SK-N-SH (cell line): ENCODE results near the gene WDR75. TPM values are rescaled to one million over a fixed set of nuclear protein-coding genes. Genes with fewer than 3 reads are reported as not detected.

Source experiments
- CTCF ChIA-PET: fragments of 300-600, 350-600 bp; formaldehyde crosslinking; extraction: SDS; loops from one replicate; lab custom pipeline; 2021; lab: Yijun Ruan, JAX
- POLR2A ChIA-PET: fragments of 350-600 bp; sonication (Branson Sonifier 250); formaldehyde crosslinking; extraction: SDS; loops from one replicate; lab custom pipeline; 2020; ENCODE audit warnings: antibody characterized with exemption, inconsistent platforms; lab: Yijun Ruan, JAX
- DNase-seq: peaks from one replicate; pipeline ENCODE4 v3.0.0; 2012
- H2AFZ ChIP-seq: fragments of 200-600 bp; sonication (generic); 2 replicates; pipeline ENCODE4 v1.8.1; 2016; ENCODE audit warnings: antibody characterized with exemption, mild to moderate bottlenecking, low read depth
- H3F3A ChIP-seq: fragments of 200-600 bp; sonication (generic); replicated peaks from 2 replicates; pipeline ENCODE3; 2016; ENCODE audit warnings: antibody characterized with exemption, mild to moderate bottlenecking; ENCODE audit not compliant: insufficient read depth
- H3K27ac ChIP-seq, 2 experiments: fragments of 200-500 bp in 1 of 2; fragments of 200-600 bp in 1 of 2; sonication (Bioruptor generic) in 1 of 2; sonication (generic), shearing (Covaris generic) in 1 of 2; 2 replicates each; pipeline versions ENCODE4 v1.5.1 to v1.6.1; 2014 to 2016; ENCODE audit warnings: low read depth in 2 of 2, inconsistent platforms in 1 of 2, low read length in 1 of 2, mild to moderate bottlenecking in 1 of 2, mixed read lengths in 1 of 2
- H3K27me3 ChIP-seq: fragments of 200-600 bp; sonication (generic), shearing (Covaris generic); 2 replicates; pipeline ENCODE4 v1.6.1; 2016; ENCODE audit warnings: mixed run types; ENCODE audit not compliant: insufficient read depth
- H3K36me3 ChIP-seq, 2 experiments: fragments of 200-500 bp in 1 of 2; fragments of 200-600 bp in 1 of 2; sonication (Bioruptor generic) in 1 of 2; sonication (generic) in 1 of 2; replicated peaks in 1 of 2; 2 replicates each; pipeline versions ENCODE3 to v1.5.1; 2014 to 2016; ENCODE audit warnings: low read length in 1 of 2, mild to moderate bottlenecking in 1 of 2; ENCODE audit not compliant: insufficient read depth in 2 of 2, control insufficient read depth in 1 of 2
- H3K4me1 ChIP-seq, 2 experiments: fragments of 200-500 bp in 1 of 2; fragments of 200-600 bp in 1 of 2; sonication (Bioruptor generic) in 1 of 2; sonication (generic), shearing (Covaris generic) in 1 of 2; 2 replicates each; pipeline versions ENCODE4 v1.5.1 to v1.6.1; 2014 to 2016; ENCODE audit warnings: low read depth in 1 of 2, low read length in 1 of 2, mixed run types in 1 of 2; ENCODE audit not compliant: insufficient read depth in 2 of 2, control insufficient read depth in 1 of 2
- H3K4me2 ChIP-seq: fragments of 200-600 bp; sonication (generic), shearing (Covaris generic); 2 replicates; pipeline ENCODE4 v1.6.1; 2017; ENCODE audit warnings: mixed run types
- H3K4me3 ChIP-seq, 2 experiments: fragments of 200-500 bp in 1 of 2; fragments of 200-600 bp in 1 of 2; sonication (Bioruptor generic) in 1 of 2; sonication (generic), shearing (Covaris generic) in 1 of 2; 2 replicates each; pipeline versions ENCODE4 v1.5.1 to v1.8.1; 2014 to 2016; ENCODE audit warnings: low read depth in 2 of 2, inconsistent platforms in 1 of 2, low read length in 1 of 2, mild to moderate bottlenecking in 1 of 2, mixed read lengths in 1 of 2, moderate library complexity in 1 of 2
- H3K79me2 ChIP-seq: fragments of 200-600 bp; sonication (generic); 2 replicates; pipeline ENCODE4 v1.8.1; 2017; ENCODE audit warnings: mild to moderate bottlenecking; ENCODE audit not compliant: insufficient read depth
- H3K9ac ChIP-seq: fragments of 200-600 bp; sonication (generic); 2 replicates; pipeline ENCODE4 v1.6.1; 2017; ENCODE audit warnings: mixed run types
- H3K9me2 ChIP-seq: fragments of 200-600 bp; sonication (generic); 2 replicates; pipeline ENCODE4 v1.6.1; 2017; ENCODE audit warnings: mixed run types
- H3K9me3 ChIP-seq: fragments of 200-600 bp; sonication (generic); 2 replicates; pipeline ENCODE4 v1.6.1; 2017; ENCODE audit warnings: mixed run types, mild to moderate bottlenecking, moderate library complexity
- H4K20me1 ChIP-seq: fragments of 200-600 bp; sonication (generic); 2 replicates; pipeline ENCODE4 v1.6.1; 2017; ENCODE audit warnings: mild to moderate bottlenecking, mixed run types; ENCODE audit not compliant: insufficient read depth
- CHD2 ChIP-seq: fragments of 150-350 bp; IDR thresholded peaks from 2 replicates; pipeline ENCODE4 v1.6.1; 2018; ENCODE audit warnings: low read length; ENCODE audit not compliant: partially characterized antibody
- FOSL2 ChIP-seq: IDR thresholded peaks from 2 replicates; pipeline ENCODE4 v1.4.0; 2012; ENCODE audit warnings: low read depth, mild to moderate bottlenecking, moderate library complexity, borderline replicate concordance
- FOXM1 ChIP-seq: IDR thresholded peaks from 2 replicates; pipeline ENCODE4 v1.4.0; 2012; ENCODE audit warnings: low read depth, mild to moderate bottlenecking
- GABPA ChIP-seq: IDR thresholded peaks from 2 replicates; pipeline ENCODE4 v1.4.0; 2012; ENCODE audit warnings: low read depth, mild to moderate bottlenecking
- JUND ChIP-seq: IDR thresholded peaks from 2 replicates; pipeline ENCODE4 v1.4.0; 2012
- MAX ChIP-seq: IDR thresholded peaks from 2 replicates; pipeline ENCODE4 v1.4.0; 2012; ENCODE audit warnings: low read depth
- MEF2A ChIP-seq: IDR thresholded peaks from 2 replicates; pipeline ENCODE4 v1.4.0; 2012; ENCODE audit warnings: low read depth, borderline replicate concordance
- MXI1 ChIP-seq: IDR thresholded peaks from 2 replicates; pipeline ENCODE4 v1.6.1; 2012; ENCODE audit warnings: mild to moderate bottlenecking, low read depth, low read length, improper control_type of control experiment
- PBX3 ChIP-seq: IDR thresholded peaks from 2 replicates; pipeline ENCODE4; 2012
- RCOR1 ChIP-seq: fragments of 150-350 bp; IDR thresholded peaks from 2 replicates; pipeline ENCODE4 v1.6.1; 2017; ENCODE audit warnings: antibody characterized with exemption, low read length
- REST ChIP-seq: IDR thresholded peaks from 2 replicates; pipeline ENCODE4 v1.6.1; 2012; ENCODE audit warnings: mild to moderate bottlenecking, low read depth, low read length, moderate library complexity
- SIN3A ChIP-seq: IDR thresholded peaks from 2 replicates; pipeline ENCODE4 v1.6.1; 2012; ENCODE audit warnings: low read depth, mild to moderate bottlenecking, low read length, moderate library complexity, borderline replicate concordance
- USF1 ChIP-seq: IDR thresholded peaks from 2 replicates; pipeline ENCODE4 v1.4.0; 2012; ENCODE audit warnings: low read depth, borderline replicate concordance
- WGBS: methylation state at CpG from one replicate; pipeline ENCODE4 v1.1.6; 2017; ENCODE audit warnings: low lambda C conversion rate; 5-methylcytosine and 5-hydroxymethylcytosine counted together
- polyA plus RNA-seq, 3 experiments: library from polyadenylated mRNA; depleted of rRNA; stranded (reverse); fragments of >200 nt; gene quantifications; 2 replicates each; pipeline ENCODE4 v1.2.3, GENCODE V29; 2012
- TF ChIP-seq, protein P1 (sequence below): IDR thresholded peaks from 2 replicates; pipeline ENCODE4 v1.4.0; 2012; ENCODE audit warnings: low read depth, borderline replicate concordance

The WDR75 gene
- polyA plus RNA-seq, 1 of the 3 experiments (the other 2 are of a cell fraction) = 25.6 TPM

DNA sequence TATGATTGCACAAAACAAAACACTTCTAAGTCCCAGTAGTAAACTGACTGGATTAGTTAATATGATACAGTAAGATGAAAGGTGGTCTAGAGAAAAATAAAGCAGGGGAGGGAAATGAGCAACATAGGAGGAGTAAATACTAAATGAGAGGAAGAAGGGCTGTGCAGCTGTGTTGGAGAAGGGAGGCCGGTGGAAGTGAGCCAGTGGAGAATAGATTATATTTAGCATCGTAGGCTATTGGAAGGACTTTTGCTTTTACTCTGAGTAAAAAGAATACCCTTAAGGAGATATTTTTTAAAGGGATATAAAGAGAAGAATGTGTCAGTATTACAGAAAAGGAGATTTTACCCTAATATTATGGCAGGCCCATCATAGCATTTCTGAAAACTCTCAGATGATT is 12.7 kb downstream of the WDR75 start:
- Histone ChIP-seq H3F3A (peaks cover 3% of the 10 kb centered on the region), H3K27ac (no peak overlapping the region), H2AFZ (no peak overlapping the region), H3K27me3 (no peaks in the 10 kb centered on the region), H3K4me2 (no peak overlapping the region), H3K79me2 (peaks cover 17% of the 10 kb centered on the region), H3K36me3 (peaks cover 92 to 93% of the 10 kb centered on the region in 2 experiments), H4K20me1 (no peaks in the 10 kb centered on the region), H3K9me2 (no peaks in the 10 kb centered on the region), H3K4me3 (no peak overlapping the region), H3K4me1 (no peaks in the 10 kb centered on the region), H3K9ac (no peak overlapping the region), H3K9me3 (no peaks in the 10 kb centered on the region)
- WGBS = 90% methylated on average over 2 of the region's 2 CpGs
- no peak for TF ChIP-seq USF1
- TF ChIP-seq, protein P1, sequence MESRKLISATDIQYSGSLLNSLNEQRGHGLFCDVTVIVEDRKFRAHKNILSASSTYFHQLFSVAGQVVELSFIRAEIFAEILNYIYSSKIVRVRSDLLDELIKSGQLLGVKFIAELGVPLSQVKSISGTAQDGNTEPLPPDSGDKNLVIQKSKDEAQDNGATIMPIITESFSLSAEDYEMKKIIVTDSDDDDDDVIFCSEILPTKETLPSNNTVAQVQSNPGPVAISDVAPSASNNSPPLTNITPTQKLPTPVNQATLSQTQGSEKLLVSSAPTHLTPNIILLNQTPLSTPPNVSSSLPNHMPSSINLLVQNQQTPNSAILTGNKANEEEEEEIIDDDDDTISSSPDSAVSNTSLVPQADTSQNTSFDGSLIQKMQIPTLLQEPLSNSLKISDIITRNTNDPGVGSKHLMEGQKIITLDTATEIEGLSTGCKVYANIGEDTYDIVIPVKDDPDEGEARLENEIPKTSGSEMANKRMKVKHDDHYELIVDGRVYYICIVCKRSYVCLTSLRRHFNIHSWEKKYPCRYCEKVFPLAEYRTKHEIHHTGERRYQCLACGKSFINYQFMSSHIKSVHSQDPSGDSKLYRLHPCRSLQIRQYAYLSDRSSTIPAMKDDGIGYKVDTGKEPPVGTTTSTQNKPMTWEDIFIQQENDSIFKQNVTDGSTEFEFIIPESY = no peak
- TF ChIP-seq CHD2 = no peak
- no peak for TF ChIP-seq JUND
- TF ChIP-seq MXI1 = no peak
- TF ChIP-seq FOSL2 = no peak
- TF ChIP-seq MAX = no peak
- TF ChIP-seq RCOR1 = no peak
- TF ChIP-seq MEF2A = no peak
- TF ChIP-seq FOXM1 = no peak
- no peak for TF ChIP-seq SIN3A
- no peak for TF ChIP-seq PBX3
- no peak for TF ChIP-seq REST
- no peak for TF ChIP-seq GABPA
- CTCF ChIA-PET = no interaction called here
- DNase-seq = no peak
- POLR2A ChIA-PET = no interaction called here
